Colonic mucosa (tissue), 4 donors: ENCODE measurements around the gene CLEC11A. TPM values are rescaled to one million over a fixed set of nuclear protein-coding genes. Genes with fewer than 3 reads are reported as not detected.

Experiments
- DNase-seq: peaks from one replicate; pipeline ENCODE4 v3.0.0-alpha.2; 2020
- H3K27ac ChIP-seq: fragments of 200-600 bp; one replicate; pipeline ENCODE4 v1.8.0; 2021
- H3K27me3 ChIP-seq: fragments of 200-600 bp; one replicate; pipeline ENCODE4 v1.8.0; 2021
- H3K36me3 ChIP-seq: fragments of 200-600 bp; one replicate; pipeline ENCODE4 v1.8.0; 2021
- H3K4me1 ChIP-seq: fragments of 200-600 bp; one replicate; pipeline ENCODE4 v1.8.0; 2021; ENCODE audit warnings: mild to moderate bottlenecking
- H3K4me3 ChIP-seq: fragments of 200-600 bp; one replicate; pipeline ENCODE4 v1.8.0; 2021
- H3K9ac ChIP-seq, 2 donors: one replicate each; pipeline ENCODE4 v1.7.0; 2013; ENCODE audit warnings: control low read depth in 2 of 2, low read depth in 2 of 2, low read length in 2 of 2
- H3K9me3 ChIP-seq: fragments of 200-600 bp; one replicate; pipeline ENCODE4 v1.8.0; 2021
- intact Hi-C: fragments of 100-400 bp; cut with DNase I; formaldehyde crosslinking; loops from one replicate; pipeline ENCODE4 v1.14.1; 2022
- total RNA-seq, 2 donors: library from RNA; stranded (reverse); fragmentation: NEBNext Ultra II Directional in 1 of 2; extraction: Animal tissue kit (Norgen Biotek cat#: 25700) in 1 of 2; gene quantifications; one replicate each; pipeline ENCODE4 v1.2.1, GENCODE V29; 2021
- TF ChIP-seq, protein P1 (sequence below): fragments of 200-600 bp; IDR thresholded peaks from one replicate; pipeline ENCODE4 v1.8.0; 2022; ENCODE audit warnings: antibody characterized with exemption, mild to moderate bottlenecking
- donor health status: healthy.
- donor health status: DM: no; HTN: no; CAD: no.
- donor health status: DM: no; HTN: no; CAD: no.

Gene CLEC11A
- total RNA-seq, 2 donors from 2014 or later = 4.5 to 5.1 TPM

DNA sequence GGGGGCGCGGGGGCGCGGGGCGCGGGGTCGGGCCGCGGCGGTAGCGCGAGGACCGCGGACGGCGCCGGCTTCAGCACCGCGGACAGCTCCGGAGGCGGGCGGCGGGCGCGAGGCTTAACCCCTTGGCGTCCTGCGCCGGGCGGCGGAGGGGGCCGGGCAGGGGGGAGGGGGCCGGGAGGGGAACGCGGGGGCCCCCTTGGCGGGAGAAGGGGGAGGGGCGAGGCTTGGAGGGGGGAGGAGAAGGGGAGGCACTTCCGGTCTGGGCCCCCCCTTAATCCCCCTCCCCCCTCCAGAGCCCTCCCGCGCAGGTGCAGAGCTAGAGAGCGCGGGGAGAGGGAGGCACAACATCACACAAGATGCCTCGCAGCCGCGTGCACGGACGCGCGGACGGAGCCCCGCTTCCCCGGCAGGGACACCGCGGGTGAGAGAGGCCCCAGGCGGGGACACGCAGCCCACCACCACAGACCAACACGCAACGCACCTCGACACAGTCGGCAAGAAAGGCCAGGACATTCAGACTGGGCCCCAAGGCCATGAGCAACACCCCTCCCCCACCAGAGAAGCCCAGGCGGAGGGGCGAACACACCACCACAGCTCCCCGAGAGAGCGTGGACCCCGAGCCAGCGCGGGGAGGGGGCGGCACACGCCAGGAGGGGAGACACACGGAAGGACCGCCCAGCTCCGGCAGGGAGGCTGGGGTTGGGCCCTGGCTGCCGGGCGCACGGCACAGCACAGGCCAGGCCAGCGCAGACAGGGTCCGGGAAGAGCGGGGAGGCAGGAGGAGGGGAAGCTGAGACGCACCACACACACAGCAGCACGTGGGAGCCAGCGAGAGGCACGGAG is 27.7 kb upstream of the CLEC11A start:
- Histone ChIP-seq H3K27me3 (peaks cover 10% of the 10 kb centered on the region), H3K9ac (no peak overlapping the region), H3K36me3 (no peaks in the 10 kb centered on the region), H3K27ac (no peak overlapping the region), H3K9me3 (no peaks in the 10 kb centered on the region), H3K4me3 (no peak overlapping the region), H3K4me1 (no peaks in the 10 kb centered on the region)
- no peak for DNase-seq
- intact Hi-C loops = no loop called here
- TF ChIP-seq, protein P1, sequence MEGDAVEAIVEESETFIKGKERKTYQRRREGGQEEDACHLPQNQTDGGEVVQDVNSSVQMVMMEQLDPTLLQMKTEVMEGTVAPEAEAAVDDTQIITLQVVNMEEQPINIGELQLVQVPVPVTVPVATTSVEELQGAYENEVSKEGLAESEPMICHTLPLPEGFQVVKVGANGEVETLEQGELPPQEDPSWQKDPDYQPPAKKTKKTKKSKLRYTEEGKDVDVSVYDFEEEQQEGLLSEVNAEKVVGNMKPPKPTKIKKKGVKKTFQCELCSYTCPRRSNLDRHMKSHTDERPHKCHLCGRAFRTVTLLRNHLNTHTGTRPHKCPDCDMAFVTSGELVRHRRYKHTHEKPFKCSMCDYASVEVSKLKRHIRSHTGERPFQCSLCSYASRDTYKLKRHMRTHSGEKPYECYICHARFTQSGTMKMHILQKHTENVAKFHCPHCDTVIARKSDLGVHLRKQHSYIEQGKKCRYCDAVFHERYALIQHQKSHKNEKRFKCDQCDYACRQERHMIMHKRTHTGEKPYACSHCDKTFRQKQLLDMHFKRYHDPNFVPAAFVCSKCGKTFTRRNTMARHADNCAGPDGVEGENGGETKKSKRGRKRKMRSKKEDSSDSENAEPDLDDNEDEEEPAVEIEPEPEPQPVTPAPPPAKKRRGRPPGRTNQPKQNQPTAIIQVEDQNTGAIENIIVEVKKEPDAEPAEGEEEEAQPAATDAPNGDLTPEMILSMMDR = no peak

- Histone ChIP-seq H3K4me3 (no peak overlapping the region), H3K27ac (no peak overlapping the region), H3K27me3 (peaks cover 10% of the 10 kb centered on the region), H3K9ac (no peak overlapping the region), H3K4me1 (no peaks in the 10 kb centered on the region), H3K9me3 (no peaks in the 10 kb centered on the region), H3K36me3 (no peaks in the 10 kb centered on the region)
- no peak for DNase-seq
- intact Hi-C loops = no loop called here
- TF ChIP-seq, protein P1 = no peak
These were observed 27.1 kb upstream of the CLEC11A start for GRCh38 chr19:50696094-50696483.

- H3K27me3 ChIP-seq = peaks cover 10% of the 10 kb centered on the region
- intact Hi-C loops = no loop called here
These were observed 25.6 kb upstream of the CLEC11A start for GRCh38 chr19:50697414-50698124.

GRCh38 chr19:50701367-50701985 is 21.7 kb upstream of the CLEC11A start:
- no peak overlapping the region for H3K4me3 ChIP-seq
- H3K36me3 ChIP-seq = no peaks in the 10 kb centered on the region
- no peak overlapping the region for H3K27ac ChIP-seq
- no peak overlapping the region for H3K9ac ChIP-seq
- no peak for DNase-seq
- intact Hi-C loops = no loop called here
- no peaks in the 10 kb centered on the region for H3K27me3 ChIP-seq
- TF ChIP-seq, protein P1 = no peak
- H3K4me1 ChIP-seq = no peaks in the 10 kb centered on the region
- no peaks in the 10 kb centered on the region for H3K9me3 ChIP-seq

More at GRCh38 chr19:50697414-50698124, 25.6 kb upstream of the CLEC11A start:
- Histone ChIP-seq H3K9me3 (no peaks in the 10 kb centered on the region), H3K9ac (no peak overlapping the region), H3K4me3 (no peak overlapping the region), H3K4me1 (no peaks in the 10 kb centered on the region), H3K36me3 (no peaks in the 10 kb centered on the region), H3K27ac (no peak overlapping the region)
- no peak for DNase-seq
- TF ChIP-seq, protein P1 = no peak

DNA sequence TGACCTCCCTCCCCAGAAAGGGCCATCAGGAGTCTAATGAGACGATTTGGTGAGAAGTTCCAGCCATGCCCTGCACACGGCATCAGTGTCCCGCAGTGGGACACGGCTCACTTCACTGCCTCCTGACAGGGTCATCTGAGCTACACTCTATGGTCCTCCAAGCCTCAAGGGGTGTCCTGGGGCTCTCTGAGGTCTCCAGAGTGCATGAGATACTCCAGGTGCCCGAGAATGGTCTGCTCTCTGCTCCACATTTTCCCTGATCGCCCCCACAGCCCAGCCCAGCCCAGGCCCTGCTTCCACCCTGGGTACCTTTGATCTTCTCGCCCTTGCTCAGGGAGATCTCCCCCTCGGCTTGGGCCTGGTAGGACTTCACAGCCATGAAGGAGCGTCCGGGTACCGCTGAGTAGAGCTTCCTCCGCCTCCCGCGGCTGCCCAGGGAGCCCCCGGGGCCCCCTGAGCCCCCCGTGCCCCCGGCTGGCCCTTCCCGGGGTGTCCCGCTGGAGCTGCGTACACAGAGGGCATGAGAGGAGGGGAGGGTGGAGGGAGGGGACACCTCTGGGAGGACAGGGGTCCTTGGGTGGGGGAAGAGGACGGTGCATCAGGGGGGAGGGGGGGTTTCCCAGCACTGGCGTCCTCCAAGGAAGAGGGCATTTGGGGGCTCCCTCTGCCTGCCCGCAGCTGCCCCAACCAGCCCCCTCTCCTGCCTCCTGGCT is 20.9 kb upstream of the CLEC11A start:
- Histone ChIP-seq H3K4me1 (no peaks in the 10 kb centered on the region), H3K4me3 (no peak overlapping the region), H3K27me3 (no peaks in the 10 kb centered on the region), H3K27ac (no peak overlapping the region), H3K36me3 (no peaks in the 10 kb centered on the region), H3K9ac (no peak overlapping the region), H3K9me3 (no peaks in the 10 kb centered on the region)
- no peak for DNase-seq
- TF ChIP-seq, protein P1 = no peak
- intact Hi-C loops = no loop called here
